DOHH2 (cell line): ENCODE measurements around the gene SLC6A3.

Experiments
- H3F3A ChIP-seq: fragments of 200-600 bp; sonication (generic), shearing (Covaris generic); 2 replicates; pipeline ENCODE4 v1.6.0; 2016; ENCODE audit warnings: antibody characterized with exemption, mild to moderate bottlenecking; ENCODE audit not compliant: control insufficient read depth, insufficient read depth
- H3K27ac ChIP-seq: fragments of 200-600 bp; sonication (generic); 2 replicates; pipeline ENCODE4 v1.5.1; 2014; ENCODE audit warnings: low read depth, mild to moderate bottlenecking, low read length, moderate library complexity
- H3K27me3 ChIP-seq: fragments of 200-600 bp; sonication (generic); 2 replicates; pipeline ENCODE4 v1.6.1; 2014; ENCODE audit warnings: mild to moderate bottlenecking, low read length, mixed read lengths; ENCODE audit not compliant: control insufficient read depth
- H3K36me3 ChIP-seq: fragments of 200-600 bp; sonication (generic); 2 replicates; pipeline ENCODE4 v1.6.1; 2014; ENCODE audit warnings: mild to moderate bottlenecking, low read length, moderate library complexity, mixed read lengths; ENCODE audit not compliant: control insufficient read depth
- H3K4me1 ChIP-seq: fragments of 200-600 bp; sonication (generic); 2 replicates; pipeline ENCODE4 v1.6.1; 2014; ENCODE audit warnings: mild to moderate bottlenecking, low read length, mixed read lengths; ENCODE audit not compliant: control insufficient read depth
- H3K4me2 ChIP-seq: fragments of 200-600 bp; sonication (generic); 2 replicates; pipeline ENCODE4 v1.6.0; 2014; ENCODE audit warnings: mild to moderate bottlenecking, low read length, moderate library complexity
- H3K4me3 ChIP-seq: fragments of 200-600 bp; sonication (generic); 2 replicates; pipeline ENCODE4 v1.5.1; 2014; ENCODE audit warnings: mild to moderate bottlenecking, low read length, mixed read lengths
- H3K79me2 ChIP-seq: fragments of 200-600 bp; sonication (generic); 2 replicates; pipeline ENCODE4 v1.6.1; 2014; ENCODE audit warnings: mild to moderate bottlenecking, low read length, mixed read lengths; ENCODE audit not compliant: control insufficient read depth
- H3K9me2 ChIP-seq: fragments of 200-600 bp; sonication (generic); replicated peaks from 2 replicates; pipeline ENCODE4 v1.6.1; 2014; ENCODE audit warnings: mild to moderate bottlenecking, low read length, mixed read lengths; ENCODE audit not compliant: control insufficient read depth
- H3K9me3 ChIP-seq: fragments of 200-600 bp; sonication (generic); 2 replicates; pipeline ENCODE4 v1.6.1; 2014; ENCODE audit warnings: antibody characterized with exemption, low read length, mixed read lengths; ENCODE audit not compliant: control insufficient read depth, insufficient read depth
- H4K20me1 ChIP-seq: fragments of 200-600 bp; sonication (generic); 2 replicates; pipeline ENCODE4 v1.6.0; 2014; ENCODE audit warnings: low read depth, mild to moderate bottlenecking, antibody characterized with exemption, low read length, moderate library complexity; ENCODE audit not compliant: control insufficient read depth, insufficient read depth
- CTCF ChIP-seq: fragments of 200-600 bp; sonication (generic); IDR thresholded peaks from one replicate; pipeline ENCODE4 v1.5.1; 2014; ENCODE audit warnings: antibody characterized with exemption, mild to moderate bottlenecking, low read depth, low read length; ENCODE audit not compliant: poor library complexity, severe bottlenecking
- EZH2phosphoT487 ChIP-seq: fragments of 200-600 bp; sonication (generic); IDR thresholded peaks from 2 replicates; pipeline ENCODE4 v1.6.1; 2017; ENCODE audit warnings: borderline replicate concordance, mild to moderate bottlenecking, antibody characterized with exemption, low read length, moderate library complexity, mixed read lengths

Gene SLC6A3

GRCh38 chr5:1453613-1454012, 8.4 kb upstream of the SLC6A3 start:
- Histone ChIP-seq H3F3A (no peaks in the 10 kb centered on the region), H3K36me3 (no peaks in the 10 kb centered on the region), H3K4me3 (no peak overlapping the region), H3K4me1 (no peaks in the 10 kb centered on the region), H3K27ac (no peak overlapping the region), H3K9me3 (peaks cover 38% of the 10 kb centered on the region), H3K9me2 (no peaks in the 10 kb centered on the region), H4K20me1 (no peaks in the 10 kb centered on the region), H3K79me2 (no peaks in the 10 kb centered on the region), H3K4me2 (no peak overlapping the region), H3K27me3 (peaks cover 11% of the 10 kb centered on the region; the same call in 1 of the 2 replicates)
- no peak for TF ChIP-seq EZH2phosphoT487
- no peak for TF ChIP-seq CTCF

- Histone ChIP-seq H3K27me3 (peaks cover 11% of the 10 kb centered on the region; the same call in 1 of the 2 replicates), H3K4me2 (no peak overlapping the region), H3K9me2 (no peaks in the 10 kb centered on the region), H3K9me3 (peaks cover 15% of the 10 kb centered on the region), H4K20me1 (no peaks in the 10 kb centered on the region), H3K79me2 (no peaks in the 10 kb centered on the region), H3F3A (no peaks in the 10 kb centered on the region), H3K36me3 (no peaks in the 10 kb centered on the region), H3K27ac (no peak overlapping the region), H3K4me1 (no peaks in the 10 kb centered on the region), H3K4me3 (no peak overlapping the region)
- TF ChIP-seq CTCF (no peak), EZH2phosphoT487 (no peak)
These were observed 3.9 kb upstream of the SLC6A3 start for GRCh38 chr5:1449081-1449630.

GRCh38 chr5:1448511-1449011, 3.3 kb upstream of the SLC6A3 start:
- no peaks in the 10 kb centered on the region for H3K4me1 ChIP-seq
- no peak overlapping the region for H3K4me2 ChIP-seq
- no peaks in the 10 kb centered on the region for H3K79me2 ChIP-seq
- no peaks in the 10 kb centered on the region for H3K36me3 ChIP-seq
- no peak overlapping the region for H3K4me3 ChIP-seq
- no peaks in the 10 kb centered on the region for H4K20me1 ChIP-seq
- H3K27ac ChIP-seq = no peak overlapping the region
- no peaks in the 10 kb centered on the region for H3F3A ChIP-seq
- peaks cover 12% of the 10 kb centered on the region for H3K9me3 ChIP-seq
- no peaks in the 10 kb centered on the region for H3K9me2 ChIP-seq
- H3K27me3 ChIP-seq = peaks cover 11% of the 10 kb centered on the region; the same call in 1 of the 2 replicates
- TF ChIP-seq EZH2phosphoT487 (no peak), CTCF (no peak)
